ENCODE results near the gene PRIM2.
"Not testable (repeated sequence)": the region's sequence is repeated elsewhere in the genome, so short reads cannot be mapped to it uniquely, and the experiment has no call there.

DNA sequence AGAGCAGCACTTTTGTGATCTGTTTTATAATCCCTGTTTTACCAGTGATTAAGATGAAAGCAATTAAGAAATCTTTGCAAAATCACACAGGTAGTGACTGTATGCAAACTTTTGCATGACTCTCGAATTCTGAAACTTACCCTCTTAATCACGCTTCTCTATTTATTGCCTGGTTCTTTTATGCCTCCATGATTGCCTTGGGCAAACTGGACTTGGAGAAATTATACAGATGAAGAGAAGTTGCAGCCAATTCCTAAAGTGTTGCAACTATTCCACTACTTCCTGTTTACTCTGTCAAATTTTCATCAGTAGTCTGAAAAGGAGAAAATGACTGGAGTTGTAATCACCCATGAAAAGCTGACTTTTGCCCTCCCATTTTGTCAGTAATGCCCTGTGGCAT is 205.8 kb downstream of the PRIM2 start:
- TF ChIP-seq, protein P1, sequence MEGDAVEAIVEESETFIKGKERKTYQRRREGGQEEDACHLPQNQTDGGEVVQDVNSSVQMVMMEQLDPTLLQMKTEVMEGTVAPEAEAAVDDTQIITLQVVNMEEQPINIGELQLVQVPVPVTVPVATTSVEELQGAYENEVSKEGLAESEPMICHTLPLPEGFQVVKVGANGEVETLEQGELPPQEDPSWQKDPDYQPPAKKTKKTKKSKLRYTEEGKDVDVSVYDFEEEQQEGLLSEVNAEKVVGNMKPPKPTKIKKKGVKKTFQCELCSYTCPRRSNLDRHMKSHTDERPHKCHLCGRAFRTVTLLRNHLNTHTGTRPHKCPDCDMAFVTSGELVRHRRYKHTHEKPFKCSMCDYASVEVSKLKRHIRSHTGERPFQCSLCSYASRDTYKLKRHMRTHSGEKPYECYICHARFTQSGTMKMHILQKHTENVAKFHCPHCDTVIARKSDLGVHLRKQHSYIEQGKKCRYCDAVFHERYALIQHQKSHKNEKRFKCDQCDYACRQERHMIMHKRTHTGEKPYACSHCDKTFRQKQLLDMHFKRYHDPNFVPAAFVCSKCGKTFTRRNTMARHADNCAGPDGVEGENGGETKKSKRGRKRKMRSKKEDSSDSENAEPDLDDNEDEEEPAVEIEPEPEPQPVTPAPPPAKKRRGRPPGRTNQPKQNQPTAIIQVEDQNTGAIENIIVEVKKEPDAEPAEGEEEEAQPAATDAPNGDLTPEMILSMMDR (optimal IDR thresholded peaks at IDR 0.05 in 1 of 3, IDR thresholded peaks at IDR 0.05 in 1 of 3, conservative IDR thresholded peaks at IDR 0.05 in 1 of 3; ENCODE audit: extremely low read depth in 1 of 3, insufficient read depth in 2 of 3, low read length in 3 of 3): not testable (repeated sequence)
- not testable (repeated sequence) for TF ChIP-seq EZH2 (IDR thresholded peaks at IDR 0.05; ENCODE audit: low read length)

Data from keratinocyte (primary cell).